ENCODE measurements around the gene PARD3.

The PARD3 gene

GRCh38 chr10:34316154-34316553 lies 498.9 kb downstream of the PARD3 start:
- no peak for DNase-seq

- no peak for DNase-seq
Measured at GRCh38 chr10:34314457-34314856, 500.6 kb downstream of the PARD3 start.

GRCh38 chr10:34313888-34314287 lies 501.2 kb downstream of the PARD3 start:
- DNase-seq = no peak

- no peak for DNase-seq
Measured at GRCh38 chr10:34313353-34313752, 501.7 kb downstream of the PARD3 start.

- no peak for DNase-seq
Measured at GRCh38 chr10:34311679-34312078, 503.4 kb downstream of the PARD3 start.

GRCh38 chr10:34310234-34310633 lies 504.9 kb downstream of the PARD3 start:
- DNase-seq = no peak

- DNase-seq = no peak
Measured at GRCh38 chr10:34305189-34305588, 509.9 kb downstream of the PARD3 start.

GRCh38 chr10:34303022-34303421 lies 512.1 kb downstream of the PARD3 start:
- DNase-seq = no peak

GRCh38 chr10:34299105-34299611 lies 515.9 kb downstream of the PARD3 start:
- DNase-seq = no peak

GRCh38 chr10:34298346-34298818 lies 516.7 kb downstream of the PARD3 start:
- no peak for DNase-seq

GRCh38 chr10:34297541-34298345 lies 517.4 kb downstream of the PARD3 start:
- DNase-seq = no peak

- DNase-seq = no peak
Measured at GRCh38 chr10:34295142-34295548, 520.0 kb downstream of the PARD3 start.

GRCh38 chr10:34294137-34294536 lies 521.0 kb downstream of the PARD3 start:
- DNase-seq = no peak

GRCh38 chr10:34292675-34293074 lies 522.4 kb downstream of the PARD3 start:
- DNase-seq = no peak

- DNase-seq = no peak
Measured at GRCh38 chr10:34292194-34292565, 522.9 kb downstream of the PARD3 start.

- no peak for DNase-seq
Measured at GRCh38 chr10:34291466-34292193, 523.5 kb downstream of the PARD3 start.

- no peak for DNase-seq
Measured at GRCh38 chr10:34290412-34291081, 524.5 kb downstream of the PARD3 start.

- no peak for DNase-seq
Measured at GRCh38 chr10:34288634-34289033, 526.5 kb downstream of the PARD3 start.

GRCh38 chr10:34286136-34286739 lies 528.9 kb downstream of the PARD3 start:
- DNase-seq = no peak

- no peak for DNase-seq
Measured at GRCh38 chr10:34281661-34282582, 533.2 kb downstream of the PARD3 start.

- no peak for DNase-seq
Measured at GRCh38 chr10:34280599-34281374, 534.3 kb downstream of the PARD3 start.
